Vagina (tissue), 2 donors: ENCODE measurements around the gene CRYBB3.

Experiments used
- POLR2AphosphoS5 ChIP-seq, 2 donors: sonication (generic); formaldehyde crosslinking; IDR thresholded peaks; one replicate each; pipeline ENCODE4 v1.9.0; 2017; ENCODE audit warnings: antibody characterized with exemption in 2 of 2, mild to moderate bottlenecking in 2 of 2, low read depth in 1 of 2; ENCODE audit not compliant: insufficient read depth in 1 of 2
- TF ChIP-seq, protein P1 (sequence below), 3 experiments: fragments of 450-650 bp in 2 of 3; fragments of 200-600 bp in 1 of 3; sonication (generic) in 1 of 3; IDR thresholded peaks; one replicate each; pipeline ENCODE4 v1.5.1; 2017 to 2019; ENCODE audit warnings: antibody characterized with exemption in 3 of 3, mild to moderate bottlenecking in 2 of 3, moderate library complexity in 2 of 3

DNA sequence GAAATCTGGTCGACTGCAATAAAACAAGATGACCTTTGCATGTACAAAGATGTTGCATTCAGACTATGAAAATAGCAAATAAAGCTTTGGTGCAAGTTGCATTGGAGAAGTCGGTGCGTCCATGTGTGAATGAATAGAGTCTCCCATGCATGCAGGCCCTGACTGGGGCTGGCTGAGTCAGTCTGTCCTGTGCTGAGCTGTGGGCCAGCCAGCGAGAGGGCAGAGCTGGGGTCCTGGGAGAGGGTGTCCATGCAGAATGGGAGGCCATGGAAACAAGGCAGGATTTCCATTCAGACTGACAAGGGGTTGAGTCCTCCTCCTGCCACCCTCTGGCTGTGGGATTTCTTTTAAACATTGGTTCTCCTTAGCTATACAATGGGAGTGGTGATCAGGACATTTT, 2.3 kb upstream of the CRYBB3 start:
- TF ChIP-seq, protein P1, sequence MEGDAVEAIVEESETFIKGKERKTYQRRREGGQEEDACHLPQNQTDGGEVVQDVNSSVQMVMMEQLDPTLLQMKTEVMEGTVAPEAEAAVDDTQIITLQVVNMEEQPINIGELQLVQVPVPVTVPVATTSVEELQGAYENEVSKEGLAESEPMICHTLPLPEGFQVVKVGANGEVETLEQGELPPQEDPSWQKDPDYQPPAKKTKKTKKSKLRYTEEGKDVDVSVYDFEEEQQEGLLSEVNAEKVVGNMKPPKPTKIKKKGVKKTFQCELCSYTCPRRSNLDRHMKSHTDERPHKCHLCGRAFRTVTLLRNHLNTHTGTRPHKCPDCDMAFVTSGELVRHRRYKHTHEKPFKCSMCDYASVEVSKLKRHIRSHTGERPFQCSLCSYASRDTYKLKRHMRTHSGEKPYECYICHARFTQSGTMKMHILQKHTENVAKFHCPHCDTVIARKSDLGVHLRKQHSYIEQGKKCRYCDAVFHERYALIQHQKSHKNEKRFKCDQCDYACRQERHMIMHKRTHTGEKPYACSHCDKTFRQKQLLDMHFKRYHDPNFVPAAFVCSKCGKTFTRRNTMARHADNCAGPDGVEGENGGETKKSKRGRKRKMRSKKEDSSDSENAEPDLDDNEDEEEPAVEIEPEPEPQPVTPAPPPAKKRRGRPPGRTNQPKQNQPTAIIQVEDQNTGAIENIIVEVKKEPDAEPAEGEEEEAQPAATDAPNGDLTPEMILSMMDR (IDR thresholded peaks at IDR 0.05): no peak
- no peak for TF ChIP-seq POLR2AphosphoS5 (IDR thresholded peaks at IDR 0.05; ENCODE audit: insufficient read depth in 1 of 2, low read depth in 1 of 2)
